Measurements from ENCODE around the gene PRIM2.
A peak's percentile ranks its signal among the peaks of the same experiment; 100 is the strongest.
"Not testable (repeated sequence)": the region's sequence is repeated elsewhere in the genome, so short reads cannot be mapped to it uniquely, and the experiment has no call there.

PRIM2 gene

GRCh38 chr6:57317060-57317943 lies at the start of gene PRIM2:
PRIM2 (plus strand) TSS chr6:57317630; CDS start chr6:57318446, 816 bp downstream.
- DNase-seq (ENCODE audit: low read depth in 3 of 3): peak; percentile 69 to 78 (median 74)

GRCh38 chr6:57268294-57268640 lies 49.2 kb upstream of the PRIM2 start:
- no peak for DNase-seq (ENCODE audit: low read depth in 3 of 3)

GRCh38 chr6:57274113-57274824 lies 43.2 kb upstream of the PRIM2 start:
- DNase-seq (ENCODE audit: low read depth in 3 of 3): not testable (repeated sequence)

GRCh38 chr6:57275384-57275783 lies 42.0 kb upstream of the PRIM2 start:
- DNase-seq (ENCODE audit: low read depth in 3 of 3): no peak

GRCh38 chr6:57276946-57277345 lies 40.5 kb upstream of the PRIM2 start:
- no peak for DNase-seq (ENCODE audit: low read depth in 3 of 3)

- DNase-seq (ENCODE audit: low read depth in 3 of 3): no peak
Measured at GRCh38 chr6:57278570-57278969, 38.9 kb upstream of the PRIM2 start.

- no peak for DNase-seq (ENCODE audit: low read depth in 3 of 3)
Measured at GRCh38 chr6:57279013-57279412, 38.4 kb upstream of the PRIM2 start.

GRCh38 chr6:57283106-57283505 lies 34.3 kb upstream of the PRIM2 start:
- DNase-seq (ENCODE audit: low read depth in 3 of 3): no peak

GRCh38 chr6:57283911-57284455 lies 33.4 kb upstream of the PRIM2 start:
- DNase-seq (ENCODE audit: low read depth in 3 of 3): no peak

GRCh38 chr6:57288136-57288535 lies 29.3 kb upstream of the PRIM2 start:
- DNase-seq (ENCODE audit: low read depth in 3 of 3): not testable (repeated sequence)

GRCh38 chr6:57293472-57293871 lies 24.0 kb upstream of the PRIM2 start:
- not testable (repeated sequence) for DNase-seq (ENCODE audit: low read depth in 3 of 3)

GRCh38 chr6:57294862-57295445 lies 22.5 kb upstream of the PRIM2 start:
- no peak for DNase-seq (ENCODE audit: low read depth in 3 of 3)

- DNase-seq (ENCODE audit: low read depth in 3 of 3): no peak
Measured at GRCh38 chr6:57297505-57297904, 19.9 kb upstream of the PRIM2 start.

GRCh38 chr6:57298741-57299140 lies 18.7 kb upstream of the PRIM2 start:
- no peak for DNase-seq (ENCODE audit: low read depth in 3 of 3)

GRCh38 chr6:57301757-57302156 lies 15.7 kb upstream of the PRIM2 start:
- DNase-seq (ENCODE audit: low read depth in 3 of 3): no peak

GRCh38 chr6:57302477-57302876 lies 15.0 kb upstream of the PRIM2 start:
- no peak for DNase-seq (ENCODE audit: low read depth in 3 of 3)

GRCh38 chr6:57303931-57304681 lies 13.3 kb upstream of the PRIM2 start:
- no peak for DNase-seq (ENCODE audit: low read depth in 3 of 3)

GRCh38 chr6:57305107-57305506 lies 12.3 kb upstream of the PRIM2 start:
- no peak for DNase-seq (ENCODE audit: low read depth in 3 of 3)

- no peak for DNase-seq (ENCODE audit: low read depth in 3 of 3)
Measured at GRCh38 chr6:57305761-57306160, 11.7 kb upstream of the PRIM2 start.

- no peak for DNase-seq (ENCODE audit: low read depth in 3 of 3)
Measured at GRCh38 chr6:57306273-57306672, 11.2 kb upstream of the PRIM2 start.

- DNase-seq (ENCODE audit: low read depth in 3 of 3): no peak
Measured at GRCh38 chr6:57307850-57308249, 9.6 kb upstream of the PRIM2 start.

- not testable (repeated sequence) for DNase-seq (ENCODE audit: low read depth in 3 of 3)
Measured at GRCh38 chr6:57308755-57309154, 8.7 kb upstream of the PRIM2 start.

Measured in stimulated activated CD4-positive, alpha-beta T cell treated with anti-CD3 and anti-CD28 coated beads, TNF-alpha, amount 100 ng/mL, for 48 hours (primary cell).